GM20000 (cell line): ENCODE data around the gene CLINT1.

ENCODE experiments used
- DNase-seq: peaks from one replicate; pipeline ENCODE4 v3.0.0; 2012; ENCODE audit warnings: low spot score
- CTCF ChIP-seq: IDR thresholded peaks from 2 replicates; pipeline ENCODE4 v1.5.1; 2012; ENCODE audit warnings: mild to moderate bottlenecking, control low read depth; ENCODE audit errors: extremely low read depth, missing control alignments

CLINT1 gene

GRCh38 chr5:157818368-157818767 is 40.6 kb downstream of the CLINT1 start:
- DNase-seq: no peak
- TF ChIP-seq CTCF: no peak

GRCh38 chr5:157817928-157818327 is 41.0 kb downstream of the CLINT1 start:
- DNase-seq: no peak
- no peak for TF ChIP-seq CTCF

- no peak for DNase-seq
- no peak for TF ChIP-seq CTCF
These were observed 41.6 kb downstream of the CLINT1 start for GRCh38 chr5:157817387-157817702.

- no peak for DNase-seq
These were observed 42.1 kb downstream of the CLINT1 start for GRCh38 chr5:157816682-157817386.

GRCh38 chr5:157812086-157812485 is 46.9 kb downstream of the CLINT1 start:
- DNase-seq: no peak
- no peak for TF ChIP-seq CTCF

More at GRCh38 chr5:157816682-157817386, 42.1 kb downstream of the CLINT1 start:
- no peak for TF ChIP-seq CTCF

- no peak for TF ChIP-seq CTCF
- no peak for DNase-seq
These were observed 50.9 kb downstream of the CLINT1 start for GRCh38 chr5:157808043-157808442.

- no peak for DNase-seq
These were observed 56.2 kb downstream of the CLINT1 start for GRCh38 chr5:157802736-157803135.

More at GRCh38 chr5:157802736-157803135, 56.2 kb downstream of the CLINT1 start:
- no peak for TF ChIP-seq CTCF
